Neural progenitor cell (in vitro differentiated cells): ENCODE data around the gene TADA2B.

Experiments
- CTCF ChIP-seq: fragments of 200-600 bp; sonication (generic); IDR thresholded peaks from 2 replicates; pipeline ENCODE4 v1.5.1; 2017; ENCODE audit warnings: antibody characterized with exemption, mild to moderate bottlenecking
- EZH2 ChIP-seq: fragments of 200-600 bp; sonication (generic); IDR thresholded peaks from 2 replicates; pipeline ENCODE4 v1.6.1; 2017; ENCODE audit warnings: antibody characterized with exemption, mild to moderate bottlenecking, moderate library complexity

- no peak for TF ChIP-seq CTCF
- no peak for TF ChIP-seq EZH2
Measured at GRCh38 chr4:7041801-7042502, 1.2 kb upstream of the TADA2B start.
